HG02973 (cell line): Measurements from ENCODE around the gene VTA1.
A peak's percentile ranks its signal among the peaks of the same experiment; 100 is the strongest.
"Not testable (repeated sequence)": the region's sequence is repeated elsewhere in the genome, so short reads cannot be mapped to it uniquely, and the experiment has no call there.

Experiments
- ATAC-seq: cut with Tn5 transposase; IDR thresholded peaks from one replicate; pipeline ENCODE4 v1.9.1; 2021; ENCODE audit warnings: moderate library complexity; ENCODE audit not compliant: unreplicated experiment

VTA1 gene

DNA sequence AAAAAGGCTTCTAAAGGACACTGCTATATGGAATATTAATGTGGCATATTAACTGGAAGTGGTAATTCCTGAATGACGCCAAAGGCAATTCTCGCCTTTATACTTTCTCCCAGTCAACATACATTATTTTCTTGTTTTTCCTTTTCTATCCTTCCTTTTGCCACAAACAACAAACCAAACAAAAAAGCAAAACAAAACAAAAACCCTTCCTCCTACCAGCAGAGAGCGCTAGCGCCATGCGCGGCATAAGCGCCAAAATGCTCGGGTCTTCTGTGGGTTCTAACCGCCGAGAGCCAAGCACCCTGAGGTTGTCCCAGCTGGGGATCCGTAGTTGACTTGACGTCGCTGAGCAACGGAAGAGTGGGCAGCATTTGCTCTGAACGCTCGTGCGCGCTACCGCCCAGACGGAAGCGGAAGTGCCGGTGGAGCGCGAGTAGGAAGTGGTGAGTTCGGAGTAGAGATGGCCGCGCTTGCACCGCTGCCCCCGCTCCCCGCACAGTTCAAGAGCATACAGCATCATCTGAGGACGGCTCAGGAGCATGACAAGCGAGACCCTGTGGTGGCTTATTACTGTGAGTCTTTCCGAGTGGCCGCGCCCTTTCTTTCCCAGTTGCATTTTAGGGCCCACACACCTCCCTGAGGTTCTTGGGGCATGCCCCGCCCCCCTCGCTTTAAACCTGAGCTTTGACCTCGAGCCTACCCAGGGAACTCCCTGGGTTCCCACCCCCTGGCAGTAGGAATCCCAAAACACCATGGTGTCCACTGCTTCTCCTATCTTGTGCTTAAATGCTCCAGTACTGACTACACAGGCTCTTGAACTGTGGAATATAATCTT lies at the start of gene VTA1, which contains the start of gene NMBR:
Gene VTA1 (plus strand): TSS at position 436 of the 835 bp plus-strand sequence. CDS start 25 bp downstream, at position 461.
Gene NMBR (minus strand): TSS at position 295 of the 835 bp plus-strand sequence. CDS start 58,464 bp downstream, outside the sequence.
- ATAC-seq: peak; percentile 99

DNA sequence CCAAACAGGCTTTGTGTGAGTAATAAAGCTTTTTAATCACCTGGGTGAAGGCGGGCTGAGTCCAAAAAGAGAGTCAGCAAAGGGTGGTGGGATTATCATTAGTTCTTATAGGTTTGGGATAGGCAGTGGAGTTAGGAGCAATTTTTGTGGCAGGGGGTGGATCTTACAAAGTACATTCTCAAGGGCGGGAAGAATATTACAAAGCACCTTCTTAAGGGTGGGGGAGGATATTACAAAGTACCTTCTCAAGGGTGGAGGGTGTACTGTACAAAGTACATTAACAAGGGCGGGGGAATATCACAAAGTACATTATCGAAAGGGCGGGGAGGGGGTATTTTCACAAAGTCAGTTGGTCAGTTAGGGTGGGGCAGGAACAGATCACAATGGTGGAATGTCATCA lies 42.2 kb upstream of the VTA1 start:
- ATAC-seq: not testable (repeated sequence)

DNA sequence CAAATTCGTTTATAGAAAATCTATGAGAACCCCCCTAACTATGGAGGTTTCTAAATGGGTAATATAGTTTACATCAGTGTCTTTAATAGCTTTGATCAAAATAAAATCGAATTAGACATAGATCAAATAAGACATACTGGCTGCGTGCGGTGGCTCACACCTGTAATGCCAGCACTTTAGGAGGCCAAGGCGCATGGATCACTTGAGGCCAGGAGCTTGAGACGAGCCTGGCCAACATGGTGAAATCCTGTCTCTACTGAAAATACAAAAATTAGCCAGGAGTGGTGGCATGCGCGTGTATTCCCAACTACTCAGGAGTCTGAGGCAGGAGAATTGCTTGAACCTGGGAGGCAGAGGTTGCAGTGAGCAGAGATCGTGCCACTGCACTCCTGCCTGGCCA lies 36.2 kb upstream of the VTA1 start:
- ATAC-seq: not testable (repeated sequence)

DNA sequence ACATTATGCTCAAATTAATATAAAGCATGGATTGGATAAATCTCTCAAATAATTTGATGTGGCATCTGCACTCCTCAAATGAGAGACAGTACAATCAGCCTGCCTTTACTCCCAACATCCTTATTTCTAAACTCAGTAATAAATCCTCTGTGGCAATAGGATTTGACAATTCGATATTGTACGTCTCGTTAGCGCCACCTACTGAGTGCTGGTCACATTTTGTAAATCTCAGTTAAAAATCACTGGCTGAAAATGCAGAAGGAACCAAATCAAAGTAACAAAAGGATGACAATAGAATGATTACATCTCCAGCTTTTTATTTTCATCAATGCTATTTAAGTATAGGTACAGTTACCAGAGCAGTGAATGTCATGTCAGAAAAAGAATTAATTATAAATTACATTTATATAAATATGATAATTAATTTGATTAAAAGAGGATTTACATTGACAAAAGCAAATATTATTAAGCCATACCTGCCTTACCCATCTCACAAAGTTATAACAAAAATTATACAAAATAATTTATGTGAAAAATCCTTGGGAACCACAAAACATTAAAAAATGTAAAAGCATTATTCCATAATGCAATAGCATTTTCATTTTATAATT lies 34.5 kb upstream of the VTA1 start:
- ATAC-seq: peak; percentile 65

- ATAC-seq: no peak
Observed at GRCh38 chr6:142117366-142117765, 29.7 kb upstream of the VTA1 start.

DNA sequence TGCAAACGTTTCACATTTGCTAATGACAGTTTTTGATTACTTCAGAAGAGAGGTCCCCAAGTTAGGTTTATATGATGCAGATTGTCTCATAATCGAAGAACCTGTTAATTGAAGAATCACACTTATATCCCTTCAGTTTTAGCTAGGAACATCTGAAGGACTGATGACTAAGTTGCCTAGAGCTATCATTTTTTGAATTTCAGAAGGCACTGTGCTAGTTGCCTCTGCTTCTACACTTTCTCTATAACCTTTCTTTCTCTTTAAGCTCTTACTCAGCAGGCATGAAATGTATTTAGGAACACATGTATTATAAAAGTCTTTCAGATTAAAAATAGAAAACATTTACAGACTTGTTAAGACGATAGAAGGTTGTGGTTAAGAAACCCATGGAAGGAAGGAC lies 28.7 kb upstream of the VTA1 start:
- no peak for ATAC-seq

DNA sequence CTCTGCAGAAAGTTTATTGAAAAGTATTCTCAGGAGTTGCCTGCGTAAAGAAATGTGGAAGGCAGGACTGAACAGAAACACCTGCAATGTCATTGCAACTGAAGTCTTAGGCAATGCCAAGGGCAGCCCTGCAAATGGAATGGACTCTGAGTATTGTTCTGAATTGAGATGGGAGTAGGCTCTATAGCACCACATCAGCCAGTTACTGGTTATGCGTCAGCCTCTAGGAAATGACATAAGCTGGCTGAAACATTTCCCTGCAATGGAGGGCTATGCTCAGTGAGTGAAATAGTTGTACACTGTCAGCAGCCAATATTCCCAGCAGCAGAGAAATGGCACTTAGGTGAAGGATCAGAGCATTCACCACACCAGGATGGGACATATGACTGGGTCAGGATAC lies 28.1 kb upstream of the VTA1 start:
- no peak for ATAC-seq

- ATAC-seq: no peak
Observed at GRCh38 chr6:142121342-142121741, 25.7 kb upstream of the VTA1 start.

- ATAC-seq: no peak
Observed at GRCh38 chr6:142130814-142131213, 16.2 kb upstream of the VTA1 start.

GRCh38 chr6:142132625-142133024 lies 14.4 kb upstream of the VTA1 start, which contains the start of gene GJE1:
Gene GJE1, plus strand, starts transcription at chr6:142132925. Its CDS starts 234 bp downstream, at chr6:142133159.
- ATAC-seq: no peak

DNA sequence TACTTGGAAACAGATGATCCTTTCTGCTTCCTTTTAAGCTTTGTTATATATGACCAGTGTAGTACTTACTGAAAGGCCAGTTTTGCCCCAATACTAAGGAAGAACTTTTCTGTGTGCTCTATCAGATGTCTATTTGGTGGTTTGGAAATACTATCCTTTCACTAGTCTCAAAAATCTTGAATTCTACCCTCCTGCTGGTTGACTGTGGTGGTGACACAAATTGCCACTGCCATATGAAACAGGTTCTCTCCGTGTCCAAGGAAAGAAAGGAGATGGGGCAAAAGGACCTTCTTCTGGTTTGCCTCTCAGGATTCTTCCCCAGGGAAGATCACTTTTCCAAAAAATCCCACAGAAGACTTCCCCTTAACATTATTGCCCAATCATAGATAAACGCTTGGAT lies 8.2 kb upstream of the VTA1 start:
- ATAC-seq: no peak

- not testable (repeated sequence) for ATAC-seq
Observed at GRCh38 chr6:142141531-142141930, 5.5 kb upstream of the VTA1 start.

DNA sequence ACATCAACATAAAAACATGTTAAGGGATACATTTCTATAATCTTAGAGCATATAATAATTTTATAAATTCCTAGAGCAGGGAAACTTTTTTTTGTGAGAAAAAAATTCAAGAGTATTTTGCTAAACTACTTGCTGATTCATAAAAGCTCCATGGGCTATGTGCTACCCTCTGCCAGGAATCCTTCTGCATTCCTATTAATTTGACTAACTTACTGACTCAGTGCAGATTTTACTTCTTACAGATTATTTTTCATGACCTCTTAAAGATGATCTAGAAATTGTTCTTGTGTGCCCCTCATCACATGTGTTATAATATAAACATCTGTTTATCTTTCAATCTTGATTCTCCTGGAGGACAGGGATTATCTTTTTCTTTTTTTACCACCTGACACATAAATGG lies 5.7 kb downstream of the VTA1 start:
- ATAC-seq: no peak

DNA sequence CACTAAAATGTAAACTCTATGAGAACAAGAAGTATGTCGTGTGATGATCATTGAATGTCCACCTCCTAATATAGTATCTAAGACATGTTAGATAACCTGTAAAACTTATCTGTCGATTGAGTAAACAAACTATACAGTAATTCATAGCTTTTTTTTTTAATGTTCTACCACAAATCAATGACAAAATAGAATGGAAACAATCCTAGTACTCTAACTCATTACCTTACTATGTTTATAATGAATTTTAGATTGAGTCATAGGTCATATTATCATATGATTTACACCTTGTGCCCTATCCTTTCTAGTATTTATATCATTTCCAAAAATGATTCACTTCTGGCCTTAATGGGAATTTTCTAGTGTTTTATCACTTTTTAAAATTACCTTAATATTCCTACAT lies 6.1 kb downstream of the VTA1 start:
- ATAC-seq: no peak

DNA sequence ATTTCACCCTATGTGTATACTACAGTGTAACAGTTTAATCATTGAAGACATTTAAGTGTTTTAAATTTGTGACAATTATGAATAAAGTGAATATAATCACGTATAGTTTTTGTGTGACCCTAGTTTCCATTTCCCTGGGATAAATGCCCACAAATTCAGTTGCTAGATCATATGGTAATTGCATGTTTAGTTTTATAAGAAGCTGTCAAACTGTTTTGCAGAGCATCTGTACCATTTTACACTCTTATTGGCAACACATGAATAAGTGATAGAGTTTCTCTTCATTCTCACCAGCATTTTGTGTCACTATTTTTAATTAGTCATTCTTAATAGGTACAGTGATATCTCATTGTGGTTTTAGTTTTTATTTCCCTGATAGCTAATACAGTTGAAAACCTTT lies 7.3 kb downstream of the VTA1 start:
- ATAC-seq: no peak

GRCh38 chr6:142155091-142155490 lies 8.0 kb downstream of the VTA1 start:
- no peak for ATAC-seq

GRCh38 chr6:142155895-142156757 lies 9.1 kb downstream of the VTA1 start:
- no peak for ATAC-seq

DNA sequence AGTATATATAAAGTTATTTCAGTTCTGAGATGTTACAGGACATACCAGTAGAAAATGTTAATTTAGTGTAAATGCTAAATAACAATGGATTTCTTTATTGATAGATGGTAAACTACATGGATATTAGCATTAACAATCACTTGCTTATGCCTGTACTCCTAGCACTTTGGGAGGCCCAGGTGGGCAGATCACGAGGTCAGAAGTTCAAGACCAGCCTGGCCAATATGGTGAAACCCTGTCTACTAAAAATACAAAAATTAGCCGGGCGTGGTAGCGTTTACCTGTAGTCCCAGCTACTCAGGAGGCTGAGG lies 9.7 kb downstream of the VTA1 start:
- not testable (repeated sequence) for ATAC-seq

GRCh38 chr6:142162780-142163179 lies 15.7 kb downstream of the VTA1 start:
- no peak for ATAC-seq

- ATAC-seq: no peak
Observed at GRCh38 chr6:142165227-142165626, 18.2 kb downstream of the VTA1 start.

- no peak for ATAC-seq
Observed at GRCh38 chr6:142167071-142167470, 20.0 kb downstream of the VTA1 start.
